ENCODE results near the gene BRD4. TPM values are rescaled to one million over a fixed set of nuclear protein-coding genes. Genes with fewer than 3 reads are reported as not detected.
A peak's percentile ranks its signal among the peaks of the same experiment; 100 is the strongest.

Gene BRD4
- total and polyA plus RNA-seq, 10 of the 15 experiments (the other 5 are each of a cell fraction or from before 2014, with no cell fraction given) = 5.3 to 84.4 (median 11.8) TPM

DNA sequence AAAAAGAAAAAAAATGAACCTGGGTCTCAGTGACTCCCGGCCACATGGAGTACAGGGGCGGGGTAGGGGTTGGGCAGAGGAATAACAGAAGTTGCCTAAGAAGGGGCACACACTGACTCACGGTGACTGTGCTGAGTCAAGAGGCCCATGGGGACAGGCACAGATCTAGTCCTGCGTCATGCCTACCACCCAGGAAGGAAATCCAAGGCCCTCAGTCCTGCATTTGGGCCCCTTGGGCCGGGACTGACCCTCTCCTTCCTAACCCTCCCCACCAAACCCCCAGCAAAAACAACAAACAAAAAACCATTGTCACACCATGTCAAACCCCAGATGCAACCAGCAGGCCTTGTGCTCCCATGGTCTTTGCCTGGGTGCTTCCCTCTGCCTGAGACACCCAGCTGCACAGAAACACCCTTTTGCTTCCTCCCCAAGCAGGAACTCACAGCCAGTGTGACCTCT, 122.0 kb downstream of the BRD4 start:
- BruUV-seq (replicated peaks) = no TSS peak
- no peak for ATAC-seq
- Histone ChIP-seq H3K36me3 (ENCODE audit: control insufficient read depth in 2 of 2, insufficient read depth in 2 of 2, low read length in 1 of 2) (no peaks in the 10 kb centered on the region), H3K4me3 (no peak overlapping the region), H3K4me2 (ENCODE audit: control insufficient read depth, insufficient read depth) (no peak overlapping the region), H3K27ac (ENCODE audit: control insufficient read depth, insufficient read depth) (no peak overlapping the region), H3K79me2 (ENCODE audit: control insufficient read depth, insufficient read depth, low read length) (no peaks in the 10 kb centered on the region), H4K20me1 (ENCODE audit: control insufficient read depth, insufficient read depth) (no peaks in the 10 kb centered on the region), H3K27me3 (replicated peaks in 1 of 2; ENCODE audit: control insufficient read depth in 2 of 2, insufficient read depth in 2 of 2, low read length in 1 of 2) (no peaks in the 10 kb centered on the region), H3K9ac (ENCODE audit: control insufficient read depth, insufficient read depth, low read length) (no peak overlapping the region), H3K4me1 (ENCODE audit: control insufficient read depth, insufficient read depth, low read length) (no peaks in the 10 kb centered on the region), H3K9me3 (replicated peaks; ENCODE audit: control insufficient read depth, insufficient read depth, low read length) (no peaks in the 10 kb centered on the region), H2AFZ (ENCODE audit: control insufficient read depth, low read depth, low read length) (no peak overlapping the region)
- RAD21 ChIA-PET (ENCODE audit: unreplicated experiment) = no interaction called here
- no peak for TF ChIP-seq YY1 (IDR thresholded peaks at IDR 0.05; ENCODE audit: low read depth, low read length)
- TF ChIP-seq, protein P1, sequence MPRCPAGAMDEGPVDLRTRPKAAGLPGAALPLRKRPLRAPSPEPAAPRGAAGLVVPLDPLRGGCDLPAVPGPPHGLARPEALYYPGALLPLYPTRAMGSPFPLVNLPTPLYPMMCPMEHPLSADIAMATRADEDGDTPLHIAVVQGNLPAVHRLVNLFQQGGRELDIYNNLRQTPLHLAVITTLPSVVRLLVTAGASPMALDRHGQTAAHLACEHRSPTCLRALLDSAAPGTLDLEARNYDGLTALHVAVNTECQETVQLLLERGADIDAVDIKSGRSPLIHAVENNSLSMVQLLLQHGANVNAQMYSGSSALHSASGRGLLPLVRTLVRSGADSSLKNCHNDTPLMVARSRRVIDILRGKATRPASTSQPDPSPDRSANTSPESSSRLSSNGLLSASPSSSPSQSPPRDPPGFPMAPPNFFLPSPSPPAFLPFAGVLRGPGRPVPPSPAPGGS (IDR thresholded peaks at IDR 0.05; ENCODE audit: borderline replicate concordance, insufficient read depth, low read depth, low read length, poor library complexity, severe bottlenecking) = peak; percentile 65
- POLR2A ChIA-PET = no interaction called here
- CTCF ChIA-PET = no interaction called here
- SMC1A ChIA-PET (ENCODE audit: uncharacterized antibody, unreplicated experiment) = no interaction called here
- FAIRE-seq = no peak
- 0% methylated on average over 5 of the region's 5 CpGs for WGBS (ENCODE audit: insufficient coverage, insufficient replicate concordance, low lambda C conversion rate, missing lambda C conversion rate)
- in situ Hi-C loops (cut with MboI) = no loop called here
- intact Hi-C loops (cut with micrococcal nuclease; ENCODE audit: unreplicated experiment) = no loop called here
- DNase-seq (ENCODE audit: low read depth, low spot score) = no peak

GRCh38 chr19:15201374-15202023, 130.8 kb downstream of the BRD4 start:
- H3K27me3 ChIP-seq (replicated peaks in 1 of 2; ENCODE audit: control insufficient read depth in 2 of 2, insufficient read depth in 2 of 2, low read length in 1 of 2) = peaks cover 0 to 2% of the 10 kb centered on the region in 2 experiments; a peak in 2 of 4 replicates
- no peaks in the 10 kb centered on the region for H3K4me1 ChIP-seq (ENCODE audit: control insufficient read depth, insufficient read depth, low read length)
- no peak overlapping the region for H3K4me3 ChIP-seq
- H3K79me2 ChIP-seq (ENCODE audit: control insufficient read depth, insufficient read depth, low read length) = no peaks in the 10 kb centered on the region
- no peak overlapping the region for H3K9ac ChIP-seq (ENCODE audit: control insufficient read depth, insufficient read depth, low read length)
- H3K9me3 ChIP-seq (replicated peaks; ENCODE audit: control insufficient read depth, insufficient read depth, low read length) = no peaks in the 10 kb centered on the region
- RAD21 ChIA-PET (ENCODE audit: unreplicated experiment) = no interaction called here
- no peak overlapping the region for H3K4me2 ChIP-seq (ENCODE audit: control insufficient read depth, insufficient read depth)
- H4K20me1 ChIP-seq (ENCODE audit: control insufficient read depth, insufficient read depth) = no peaks in the 10 kb centered on the region
- intact Hi-C loops (cut with micrococcal nuclease; ENCODE audit: unreplicated experiment) (no loop called here), in situ Hi-C loops (cut with MboI) (no loop called here)
- H3K27ac ChIP-seq (ENCODE audit: control insufficient read depth, insufficient read depth) = no peak overlapping the region
- TF ChIP-seq PML (IDR thresholded peaks at IDR 0.05; ENCODE audit: low read length) = no peak
- TF ChIP-seq HCFC1 (IDR thresholded peaks at IDR 0.05; ENCODE audit: low read length) = no peak
- TF ChIP-seq CREB1 (IDR thresholded peaks at IDR 0.05; ENCODE audit: low read depth) = no peak
- TF ChIP-seq DPF2 (IDR thresholded peaks at IDR 0.05) = no peak
- TF ChIP-seq ESRRA (IDR thresholded peaks at IDR 0.05; ENCODE audit: low read length) = no peak
- TF ChIP-seq, protein P2, sequence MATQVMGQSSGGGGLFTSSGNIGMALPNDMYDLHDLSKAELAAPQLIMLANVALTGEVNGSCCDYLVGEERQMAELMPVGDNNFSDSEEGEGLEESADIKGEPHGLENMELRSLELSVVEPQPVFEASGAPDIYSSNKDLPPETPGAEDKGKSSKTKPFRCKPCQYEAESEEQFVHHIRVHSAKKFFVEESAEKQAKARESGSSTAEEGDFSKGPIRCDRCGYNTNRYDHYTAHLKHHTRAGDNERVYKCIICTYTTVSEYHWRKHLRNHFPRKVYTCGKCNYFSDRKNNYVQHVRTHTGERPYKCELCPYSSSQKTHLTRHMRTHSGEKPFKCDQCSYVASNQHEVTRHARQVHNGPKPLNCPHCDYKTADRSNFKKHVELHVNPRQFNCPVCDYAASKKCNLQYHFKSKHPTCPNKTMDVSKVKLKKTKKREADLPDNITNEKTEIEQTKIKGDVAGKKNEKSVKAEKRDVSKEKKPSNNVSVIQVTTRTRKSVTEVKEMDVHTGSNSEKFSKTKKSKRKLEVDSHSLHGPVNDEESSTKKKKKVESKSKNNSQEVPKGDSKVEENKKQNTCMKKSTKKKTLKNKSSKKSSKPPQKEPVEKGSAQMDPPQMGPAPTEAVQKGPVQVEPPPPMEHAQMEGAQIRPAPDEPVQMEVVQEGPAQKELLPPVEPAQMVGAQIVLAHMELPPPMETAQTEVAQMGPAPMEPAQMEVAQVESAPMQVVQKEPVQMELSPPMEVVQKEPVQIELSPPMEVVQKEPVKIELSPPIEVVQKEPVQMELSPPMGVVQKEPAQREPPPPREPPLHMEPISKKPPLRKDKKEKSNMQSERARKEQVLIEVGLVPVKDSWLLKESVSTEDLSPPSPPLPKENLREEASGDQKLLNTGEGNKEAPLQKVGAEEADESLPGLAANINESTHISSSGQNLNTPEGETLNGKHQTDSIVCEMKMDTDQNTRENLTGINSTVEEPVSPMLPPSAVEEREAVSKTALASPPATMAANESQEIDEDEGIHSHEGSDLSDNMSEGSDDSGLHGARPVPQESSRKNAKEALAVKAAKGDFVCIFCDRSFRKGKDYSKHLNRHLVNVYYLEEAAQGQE (IDR thresholded peaks at IDR 0.05; ENCODE audit: low read depth, low read length) = no peak
- WGBS (ENCODE audit: insufficient coverage, insufficient replicate concordance, low lambda C conversion rate, missing lambda C conversion rate) = 79% methylated on average over 16 of the region's 18 CpGs
- SMC1A ChIA-PET (ENCODE audit: uncharacterized antibody, unreplicated experiment) = no interaction called here
- no peaks in the 10 kb centered on the region for H3K36me3 ChIP-seq (ENCODE audit: control insufficient read depth in 2 of 2, insufficient read depth in 2 of 2, low read length in 1 of 2)
- CTCF ChIA-PET = no interaction called here
- ATAC-seq = no peak
- FAIRE-seq = no peak
- H2AFZ ChIP-seq (ENCODE audit: control insufficient read depth, low read depth, low read length) = no peak overlapping the region
- no TSS peak for BruUV-seq (replicated peaks)
- DNase-seq (ENCODE audit: low read depth, low spot score) = no peak
- POLR2A ChIA-PET = interaction anchor here (0.6 kb wide), 1 partner anchor 16 kb away, joined by 5 read pairs; no protein-coding TSS in a partner anchor
